Neural progenitor cell (in vitro differentiated cells): Measurements from ENCODE around the gene DNAJC25. TPM values are rescaled to one million over a fixed set of nuclear protein-coding genes. Genes with fewer than 3 reads are reported as not detected.

Experiments
- DNase-seq: peaks from one replicate; pipeline ENCODE4 v3.0.0-alpha.2; 2016; ENCODE audit warnings: low spot score
- H2AFZ ChIP-seq: fragments of 200-600 bp; sonication (generic); replicated peaks from 2 replicates; pipeline ENCODE4 v1.6.1; 2016; ENCODE audit warnings: antibody characterized with exemption
- H3F3A ChIP-seq: fragments of 200-600 bp; sonication (generic); 2 replicates; pipeline ENCODE4 v1.6.1; 2016; ENCODE audit warnings: antibody characterized with exemption, low read depth
- H3K27ac ChIP-seq: fragments of 200-600 bp; sonication (generic); 2 replicates; pipeline ENCODE4 v1.5.1; 2016; ENCODE audit warnings: mild to moderate bottlenecking
- H3K27me3 ChIP-seq: fragments of 200-600 bp; sonication (generic); 2 replicates; pipeline ENCODE4 v1.6.1; 2016; ENCODE audit warnings: mild to moderate bottlenecking, moderate library complexity
- H3K36me3 ChIP-seq: fragments of 200-600 bp; sonication (generic); 2 replicates; pipeline ENCODE4 v1.5.1; 2016
- H3K4me1 ChIP-seq: fragments of 200-600 bp; sonication (generic); 2 replicates; pipeline ENCODE4 v1.6.1; 2016; ENCODE audit warnings: mixed run types
- H3K4me2 ChIP-seq: fragments of 200-600 bp; sonication (generic); 2 replicates; pipeline ENCODE4 v1.6.1; 2016
- H3K4me3 ChIP-seq: fragments of 200-600 bp; sonication (generic); 2 replicates; pipeline ENCODE4 v1.5.1; 2016
- H3K79me2 ChIP-seq: fragments of 200-600 bp; sonication (generic); 2 replicates; pipeline ENCODE4 v1.6.1; 2016; ENCODE audit warnings: low read depth
- H3K9ac ChIP-seq: fragments of 200-600 bp; sonication (generic); 2 replicates; pipeline ENCODE4 v1.6.1; 2016
- H3K9me3 ChIP-seq: fragments of 200-600 bp; sonication (generic); 2 replicates; pipeline ENCODE4 v1.5.1; 2016; ENCODE audit warnings: low read depth
- H4K20me1 ChIP-seq: fragments of 200-600 bp; sonication (generic); 2 replicates; pipeline ENCODE4 v1.6.1; 2016; ENCODE audit warnings: low read depth
- H3K27ac Mint-ChIP-seq: 3 replicates; pipeline ENCODE4 v1.8.0; 2021; ENCODE audit warnings: mixed read lengths
- H3K27me3 Mint-ChIP-seq: 2 replicates; pipeline ENCODE4 v1.8.0; 2022; ENCODE audit warnings: low read depth, mild to moderate bottlenecking, inconsistent platforms, moderate library complexity, mixed read lengths; ENCODE audit not compliant: insufficient read depth
- H3K36me3 Mint-ChIP-seq: 3 replicates; pipeline ENCODE4 v1.8.0; 2021; ENCODE audit warnings: mixed read lengths
- H3K4me1 Mint-ChIP-seq: 3 replicates; pipeline ENCODE4 v1.8.0; 2021; ENCODE audit warnings: mixed read lengths
- H3K4me3 Mint-ChIP-seq: 3 replicates; pipeline ENCODE4 v1.8.0; 2021; ENCODE audit warnings: mild to moderate bottlenecking, moderate library complexity, mixed read lengths
- H3K9me3 Mint-ChIP-seq: 3 replicates; pipeline ENCODE4 v1.8.0; 2020; ENCODE audit warnings: mixed read lengths
- EZH2 ChIP-seq: fragments of 200-600 bp; sonication (generic); IDR thresholded peaks from 2 replicates; pipeline ENCODE4 v1.6.1; 2017; ENCODE audit warnings: antibody characterized with exemption, mild to moderate bottlenecking, moderate library complexity
- EZH2phosphoT487 ChIP-seq: fragments of 200-600 bp; sonication (generic); IDR thresholded peaks from 2 replicates; pipeline ENCODE4 v1.6.1; 2017; ENCODE audit warnings: antibody characterized with exemption
- total RNA-seq: library from RNA; depleted of rRNA; stranded (reverse); fragments of >200 nt; gene quantifications from 2 replicates; pipeline ENCODE4 v1.2.3, GENCODE V29; 2015; ENCODE audit warnings: low replicate concordance
- TF ChIP-seq, protein P1 (sequence below): fragments of 200-600 bp; sonication (generic); IDR thresholded peaks from 2 replicates; pipeline ENCODE4 v1.5.1; 2017; ENCODE audit warnings: antibody characterized with exemption, mild to moderate bottlenecking

Gene DNAJC25
- total RNA-seq, 1 donor from 2014 or later = 10.1 TPM

- Histone ChIP-seq H3K4me1 (peaks cover 13% of the 10 kb centered on the region), H4K20me1 (peaks cover 11% of the 10 kb centered on the region), H3K27me3 (no peaks in the 10 kb centered on the region), H3K4me2 (no peak overlapping the region), H3K9me3 (no peaks in the 10 kb centered on the region), H2AFZ (no peak overlapping the region), H3F3A (no peaks in the 10 kb centered on the region), H3K36me3 (no peaks in the 10 kb centered on the region), H3K27ac (no peak overlapping the region), H3K4me3 (no peak overlapping the region), H3K9ac (no peak overlapping the region), H3K79me2 (peaks cover 85% of the 10 kb centered on the region)
- Mint-ChIP-seq H3K4me1 (peaks cover 25% of the 10 kb centered on the region), H3K27ac (no peak overlapping the region), H3K4me3 (no peak overlapping the region), H3K27me3 (peaks cover 4% of the 10 kb centered on the region), H3K9me3 (peaks cover 3% of the 10 kb centered on the region), H3K36me3 (peaks cover 19% of the 10 kb centered on the region)
- no peak for DNase-seq
- TF ChIP-seq EZH2phosphoT487 (no peak), EZH2 (no peak)
- TF ChIP-seq, protein P1, sequence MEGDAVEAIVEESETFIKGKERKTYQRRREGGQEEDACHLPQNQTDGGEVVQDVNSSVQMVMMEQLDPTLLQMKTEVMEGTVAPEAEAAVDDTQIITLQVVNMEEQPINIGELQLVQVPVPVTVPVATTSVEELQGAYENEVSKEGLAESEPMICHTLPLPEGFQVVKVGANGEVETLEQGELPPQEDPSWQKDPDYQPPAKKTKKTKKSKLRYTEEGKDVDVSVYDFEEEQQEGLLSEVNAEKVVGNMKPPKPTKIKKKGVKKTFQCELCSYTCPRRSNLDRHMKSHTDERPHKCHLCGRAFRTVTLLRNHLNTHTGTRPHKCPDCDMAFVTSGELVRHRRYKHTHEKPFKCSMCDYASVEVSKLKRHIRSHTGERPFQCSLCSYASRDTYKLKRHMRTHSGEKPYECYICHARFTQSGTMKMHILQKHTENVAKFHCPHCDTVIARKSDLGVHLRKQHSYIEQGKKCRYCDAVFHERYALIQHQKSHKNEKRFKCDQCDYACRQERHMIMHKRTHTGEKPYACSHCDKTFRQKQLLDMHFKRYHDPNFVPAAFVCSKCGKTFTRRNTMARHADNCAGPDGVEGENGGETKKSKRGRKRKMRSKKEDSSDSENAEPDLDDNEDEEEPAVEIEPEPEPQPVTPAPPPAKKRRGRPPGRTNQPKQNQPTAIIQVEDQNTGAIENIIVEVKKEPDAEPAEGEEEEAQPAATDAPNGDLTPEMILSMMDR = no peak
Measured at GRCh38 chr9:111634860-111635259, 3.7 kb downstream of the DNAJC25 start.

DNA sequence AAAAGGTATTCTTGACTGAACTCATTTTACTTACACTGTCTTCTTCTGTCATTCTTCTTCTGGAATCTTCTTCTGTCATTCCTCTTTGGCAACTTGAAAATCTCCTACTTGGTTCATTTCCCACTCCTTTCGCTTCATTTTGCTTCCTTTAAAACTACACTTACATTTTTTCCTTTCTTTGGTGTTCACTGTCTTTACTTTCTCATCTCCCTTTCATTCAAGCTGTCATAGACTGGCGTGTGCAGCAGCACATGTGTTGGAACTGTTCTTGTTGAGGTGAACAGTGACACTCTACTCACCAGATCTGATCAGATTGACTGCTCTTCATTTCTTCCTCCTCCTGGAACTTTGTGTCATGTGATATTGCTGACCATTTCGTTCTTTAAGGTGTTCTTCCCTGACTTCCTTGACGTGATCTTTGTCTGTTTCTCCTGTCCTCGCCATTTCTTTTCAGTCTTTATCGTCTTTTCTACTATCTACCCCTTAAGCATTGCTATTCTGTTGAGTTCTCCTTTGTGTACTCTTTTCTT is 6.4 kb downstream of the DNAJC25 start:
- no peak overlapping the region for H3K27ac ChIP-seq
- H3K9ac ChIP-seq = no peak overlapping the region
- H3F3A ChIP-seq = no peaks in the 10 kb centered on the region
- peaks cover 8% of the 10 kb centered on the region for H3K4me1 ChIP-seq
- TF ChIP-seq EZH2phosphoT487 (no peak), EZH2 (no peak)
- TF ChIP-seq, protein P1 = no peak
- no peaks in the 10 kb centered on the region for H3K27me3 ChIP-seq
- H3K36me3 ChIP-seq = no peaks in the 10 kb centered on the region
- H3K9me3 Mint-ChIP-seq = no peaks in the 10 kb centered on the region
- H3K4me2 ChIP-seq = no peak overlapping the region
- no peak for DNase-seq
- H2AFZ ChIP-seq = no peak overlapping the region
- H3K79me2 ChIP-seq = peaks cover 72% of the 10 kb centered on the region
- H3K4me1 Mint-ChIP-seq = peaks cover 11% of the 10 kb centered on the region
- H3K27ac Mint-ChIP-seq = no peak overlapping the region
- H3K36me3 Mint-ChIP-seq = peaks cover 19% of the 10 kb centered on the region
- H3K4me3 ChIP-seq = no peak overlapping the region
- H3K27me3 Mint-ChIP-seq = no peaks in the 10 kb centered on the region
- no peak overlapping the region for H3K4me3 Mint-ChIP-seq
- H3K9me3 ChIP-seq = no peaks in the 10 kb centered on the region
- peaks cover 7% of the 10 kb centered on the region for H4K20me1 ChIP-seq

DNA sequence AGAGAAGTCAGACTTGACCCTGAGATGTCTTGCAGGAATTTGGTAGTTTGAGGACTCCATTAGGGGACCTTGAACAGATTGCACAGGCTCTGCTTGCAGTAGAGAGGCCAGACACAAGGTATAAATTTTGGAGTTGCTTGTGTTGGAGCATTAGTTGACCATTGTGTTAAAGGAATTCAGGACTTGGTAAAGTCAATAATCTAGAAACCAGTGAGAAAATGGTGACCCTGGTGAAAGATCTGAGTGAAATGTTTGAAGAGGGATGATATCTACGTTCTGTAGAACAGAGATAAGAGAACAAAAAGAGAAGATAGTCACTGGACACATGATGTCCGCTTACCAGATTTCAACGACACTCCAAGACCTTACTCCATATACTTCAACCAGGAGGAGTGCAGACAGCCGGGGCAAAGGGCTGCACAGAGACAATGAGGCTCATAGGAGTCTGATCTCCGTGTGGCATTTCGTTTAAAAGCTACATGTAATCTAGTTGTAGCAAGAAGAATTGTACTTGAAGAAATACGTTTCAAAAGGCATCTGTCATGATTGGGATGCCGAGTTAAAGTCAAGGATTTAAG is 13.2 kb downstream of the DNAJC25 start:
- DNase-seq = no peak
- Histone ChIP-seq H3K4me2 (no peak overlapping the region), H3F3A (no peaks in the 10 kb centered on the region), H3K79me2 (peaks cover 25% of the 10 kb centered on the region), H3K36me3 (no peaks in the 10 kb centered on the region), H3K9ac (no peak overlapping the region), H4K20me1 (no peaks in the 10 kb centered on the region), H3K4me3 (no peak overlapping the region), H2AFZ (no peak overlapping the region), H3K4me1 (no peaks in the 10 kb centered on the region), H3K27ac (no peak overlapping the region), H3K27me3 (no peaks in the 10 kb centered on the region), H3K9me3 (no peaks in the 10 kb centered on the region)
- peaks cover 5% of the 10 kb centered on the region for H3K9me3 Mint-ChIP-seq
- peaks cover 29% of the 10 kb centered on the region for H3K36me3 Mint-ChIP-seq
- peak overlapping the region; percentile 40 for H3K27ac Mint-ChIP-seq
- H3K4me3 Mint-ChIP-seq = no peak overlapping the region
- H3K4me1 Mint-ChIP-seq = peaks cover 2% of the 10 kb centered on the region
- peaks cover 3% of the 10 kb centered on the region for H3K27me3 Mint-ChIP-seq
- TF ChIP-seq, protein P1 = no peak
- no peak for TF ChIP-seq EZH2
- TF ChIP-seq EZH2phosphoT487 = no peak
